PC-9 (cell line): Measurements from ENCODE around the gene SLC25A21. TPM values are rescaled to one million over a fixed set of nuclear protein-coding genes. Genes with fewer than 3 reads are reported as not detected.

ENCODE experiments used
- BruUV-seq: library from RNA; stranded (reverse); fragments of 400-500 nt; replicated peaks from 2 replicates; lab custom pipeline; 2021; lab: Mats Ljungman, UMichigan
- CTCF ChIA-PET: fragments of 300-600 bp; sonication (Branson Sonifier 250); formaldehyde crosslinking; loops from one replicate; lab custom pipeline; 2022; ENCODE audit warnings: antibody characterized with exemption; lab: Charles Lee
- POLR2A ChIA-PET: fragments of 300-600 bp; sonication (Branson Sonifier 250); formaldehyde crosslinking; loops from one replicate; lab custom pipeline; 2022; ENCODE audit warnings: antibody characterized with exemption; ENCODE audit not compliant: unreplicated experiment; lab: Charles Lee
- DNase-seq, 2 experiments: peaks; one replicate each; pipeline versions ENCODE4 v3.0.0 to v3.0.0-alpha.2; 2015 to 2022; ENCODE audit warnings: mixed read lengths in 1 of 2
- H2AFZ ChIP-seq: fragments of 200-600 bp; sonication (generic); 2 replicates; pipeline ENCODE4 v1.8.1; 2017; ENCODE audit warnings: antibody characterized with exemption
- H3F3A ChIP-seq: fragments of 200-600 bp; sonication (generic); 2 replicates; pipeline ENCODE4 v1.8.1; 2017; ENCODE audit warnings: antibody characterized with exemption, mild to moderate bottlenecking, low read depth; ENCODE audit not compliant: insufficient read depth
- H3K27ac ChIP-seq: fragments of 200-600 bp; sonication (generic); 2 replicates; pipeline ENCODE4 v1.6.1; 2016; ENCODE audit warnings: mixed run types
- H3K27me3 ChIP-seq: fragments of 200-600 bp; sonication (generic); 2 replicates; pipeline ENCODE4 v1.6.1; 2016; ENCODE audit warnings: low read depth, mixed run types; ENCODE audit not compliant: insufficient read depth
- H3K36me3 ChIP-seq: fragments of 200-600 bp; sonication (generic); 2 replicates; pipeline ENCODE4 v1.6.1; 2016; ENCODE audit warnings: low read depth, mixed run types
- H3K4me1 ChIP-seq: fragments of 200-600 bp; sonication (generic); replicated peaks from 2 replicates; pipeline ENCODE4 v1.6.1; 2016; ENCODE audit warnings: mixed run types; ENCODE audit not compliant: insufficient read depth
- H3K4me2 ChIP-seq: fragments of 200-600 bp; sonication (generic); 2 replicates; pipeline ENCODE4 v1.6.1; 2017; ENCODE audit warnings: mixed run types
- H3K4me3 ChIP-seq: fragments of 200-600 bp; sonication (generic); 2 replicates; pipeline ENCODE4 v1.6.1; 2016; ENCODE audit warnings: mixed run types
- H3K79me2 ChIP-seq: fragments of 200-600 bp; sonication (generic); 2 replicates; pipeline ENCODE4 v1.6.1; 2017; ENCODE audit warnings: low read depth, mixed run types
- H3K9me2 ChIP-seq: fragments of 200-600 bp; sonication (generic); 2 replicates; pipeline ENCODE4 v1.8.1; 2017; ENCODE audit warnings: mild to moderate bottlenecking; ENCODE audit not compliant: insufficient read depth
- H3K9me3 ChIP-seq: fragments of 200-600 bp; sonication (generic); 2 replicates; pipeline ENCODE4 v1.8.1; 2016; ENCODE audit warnings: low read depth; ENCODE audit not compliant: insufficient read depth
- H4K20me1 ChIP-seq: fragments of 200-600 bp; sonication (generic); 2 replicates; pipeline ENCODE4 v1.8.1; 2017; ENCODE audit not compliant: insufficient read depth
- CTCF ChIP-seq: fragments of 200-600 bp; sonication (generic); conservative IDR thresholded peaks from 2 replicates; pipeline ENCODE4 v1.6.1; 2017; ENCODE audit warnings: mixed run types, antibody characterized with exemption, mild to moderate bottlenecking, moderate library complexity
- EZH2 ChIP-seq: fragments of 200-600 bp; sonication (generic); IDR thresholded peaks from 2 replicates; pipeline ENCODE4 v1.8.0; 2017; ENCODE audit warnings: antibody characterized with exemption, low read depth
- intact Hi-C: fragments of 100-400 bp; cut with micrococcal nuclease; formaldehyde crosslinking; loops from one replicate; pipeline ENCODE4 v1.10.0; 2022; ENCODE audit not compliant: unreplicated experiment
- total RNA-seq: library from RNA; stranded (reverse); gene quantifications from 2 replicates; pipeline ENCODE4 v1.2.3, GENCODE V29; 2021

SLC25A21 gene
- total RNA-seq, 1 experiment from 2014 or later: 3.2 TPM

- Histone ChIP-seq H3K4me1 (no peaks in the 10 kb centered on the region), H3K79me2 (no peaks in the 10 kb centered on the region), H4K20me1 (no peaks in the 10 kb centered on the region), H3K4me3 (no peak overlapping the region), H3K9me3 (no peaks in the 10 kb centered on the region), H3F3A (no peaks in the 10 kb centered on the region), H3K27me3 (no peaks in the 10 kb centered on the region), H3K9me2 (no peaks in the 10 kb centered on the region), H3K27ac (no peak overlapping the region), H2AFZ (no peak overlapping the region), H3K4me2 (no peak overlapping the region), H3K36me3 (no peaks in the 10 kb centered on the region)
- POLR2A ChIA-PET: no interaction called here
- no peak for DNase-seq
- intact Hi-C loops: no loop called here
- CTCF ChIA-PET: interaction anchor here (0.7 kb wide), 1 partner anchor 913 kb away, joined by 3 read pairs; no protein-coding TSS in a partner anchor
- BruUV-seq: no TSS peak
- no peak for TF ChIP-seq CTCF
These were observed 316.1 kb downstream of the SLC25A21 start for GRCh38 chr14:36856095-36856878.

GRCh38 chr14:36855396-36855795 lies 317.0 kb downstream of the SLC25A21 start:
- Histone ChIP-seq H3F3A (no peaks in the 10 kb centered on the region), H3K27ac (no peak overlapping the region), H3K4me2 (no peak overlapping the region), H3K9me3 (no peaks in the 10 kb centered on the region), H3K9me2 (no peaks in the 10 kb centered on the region), H2AFZ (no peak overlapping the region), H3K4me1 (no peaks in the 10 kb centered on the region), H4K20me1 (no peaks in the 10 kb centered on the region), H3K36me3 (no peaks in the 10 kb centered on the region), H3K79me2 (no peaks in the 10 kb centered on the region), H3K4me3 (no peak overlapping the region), H3K27me3 (no peaks in the 10 kb centered on the region)
- TF ChIP-seq CTCF (no peak), EZH2 (no peak)
- CTCF ChIA-PET: no interaction called here
- intact Hi-C loops: no loop called here
- BruUV-seq: no TSS peak
- POLR2A ChIA-PET: no interaction called here
- DNase-seq: no peak

- Histone ChIP-seq H3K79me2 (no peaks in the 10 kb centered on the region), H3K36me3 (no peaks in the 10 kb centered on the region), H4K20me1 (no peaks in the 10 kb centered on the region), H3F3A (no peaks in the 10 kb centered on the region), H2AFZ (no peak overlapping the region), H3K4me1 (no peaks in the 10 kb centered on the region), H3K4me2 (no peak overlapping the region), H3K9me3 (no peaks in the 10 kb centered on the region), H3K27me3 (no peaks in the 10 kb centered on the region), H3K4me3 (no peak overlapping the region), H3K27ac (no peak overlapping the region), H3K9me2 (no peaks in the 10 kb centered on the region)
- BruUV-seq: no TSS peak
- CTCF ChIA-PET: no interaction called here
- POLR2A ChIA-PET: no interaction called here
- DNase-seq: no peak
- intact Hi-C loops: no loop called here
- TF ChIP-seq CTCF (no peak), EZH2 (no peak)
These were observed 319.3 kb downstream of the SLC25A21 start for GRCh38 chr14:36852981-36853691.
